WTC11 (cell line): ENCODE data around the gene SUCLG1. TPM values are rescaled to one million over a fixed set of nuclear protein-coding genes. Genes with fewer than 3 reads are reported as not detected.

ENCODE experiments used
- ATAC-seq: fragments of 200-7000 bp; cut with Tn5 transposase; 2 replicates; pipeline ENCODE4 v1.10.0; 2021; ENCODE audit warnings: mild to moderate bottlenecking, moderate library complexity
- CTCF ChIA-PET: fragments of 300-600 bp; sonication (Branson Sonifier 250); formaldehyde crosslinking; loops from one replicate; lab custom pipeline; 2021; ENCODE audit warnings: antibody characterized with exemption; lab: Charles Lee
- POLR2A ChIA-PET: fragments of 350-600 bp; sonication (Branson Sonifier 250); formaldehyde crosslinking; loops from one replicate; lab custom pipeline; 2021; ENCODE audit warnings: antibody characterized with exemption; lab: Charles Lee
- DNase-seq: peaks from one replicate; pipeline ENCODE4 v3.0.0; 2021; ENCODE audit warnings: low spot score
- H3K27ac Mint-ChIP-seq: 2 replicates; pipeline ENCODE4 v1.8.0; 2021; ENCODE audit warnings: mixed read lengths
- H3K27me3 Mint-ChIP-seq: 2 replicates; pipeline ENCODE4 v1.8.0; 2021; ENCODE audit warnings: low read depth, mild to moderate bottlenecking, moderate library complexity, mixed read lengths
- H3K36me3 Mint-ChIP-seq: 2 replicates; pipeline ENCODE4 v1.8.0; 2021; ENCODE audit warnings: mixed read lengths
- H3K4me1 Mint-ChIP-seq: 2 replicates; pipeline ENCODE4 v1.8.0; 2022; ENCODE audit warnings: mixed read lengths
- H3K4me3 Mint-ChIP-seq: 2 replicates; pipeline ENCODE4 v1.8.0; 2021; ENCODE audit warnings: mild to moderate bottlenecking, moderate library complexity, mixed read lengths
- H3K9me3 Mint-ChIP-seq: 2 replicates; pipeline ENCODE4 v1.8.0; 2021; ENCODE audit warnings: mixed read lengths
- ATF1 ChIP-seq: sonication (generic); formaldehyde crosslinking; IDR thresholded peaks from 2 replicates; pipeline ENCODE4 v1.8.1; 2023; ENCODE audit warnings: mild to moderate bottlenecking, moderate library complexity, missing genetic modification reagents
- CREM ChIP-seq: sonication (generic); formaldehyde crosslinking; IDR thresholded peaks from 2 replicates; pipeline ENCODE4 v1.8.1; 2022; ENCODE audit warnings: mild to moderate bottlenecking, missing genetic modification reagents, moderate library complexity
- ESRRA ChIP-seq: sonication (generic); formaldehyde crosslinking; IDR thresholded peaks from 2 replicates; pipeline ENCODE4 v1.8.1; 2022; ENCODE audit warnings: mild to moderate bottlenecking, missing genetic modification reagents, borderline replicate concordance
- FOXJ3 ChIP-seq: sonication (generic); formaldehyde crosslinking; IDR thresholded peaks from 2 replicates; pipeline ENCODE4 v1.9.0; 2021; ENCODE audit warnings: missing genetic modification reagents, mild to moderate bottlenecking, borderline replicate concordance
- FOXK1 ChIP-seq: sonication (generic); formaldehyde crosslinking; IDR thresholded peaks from 2 replicates; pipeline ENCODE4 v1.8.0; 2022; ENCODE audit warnings: mild to moderate bottlenecking, moderate library complexity, missing genetic modification reagents
- FOXP1 ChIP-seq: sonication (generic); formaldehyde crosslinking; IDR thresholded peaks from 2 replicates; pipeline ENCODE4 v1.8.0; 2022; ENCODE audit warnings: missing genetic modification reagents, mild to moderate bottlenecking, moderate library complexity, borderline replicate concordance
- HMGA2 ChIP-seq: fragments of 250-450 bp; sonication (Bioruptor Pico); IDR thresholded peaks from 2 replicates; pipeline ENCODE4 v1.4.0; 2021; ENCODE audit warnings: mild to moderate bottlenecking, moderate library complexity
- NFATC4 ChIP-seq: fragments of 250-450 bp; sonication (Bioruptor Pico); IDR thresholded peaks from 2 replicates; pipeline ENCODE4 v1.9.0; 2021; ENCODE audit warnings: mild to moderate bottlenecking
- NR2C2 ChIP-seq: sonication (generic); formaldehyde crosslinking; IDR thresholded peaks from 2 replicates; pipeline ENCODE4 v1.8.0; 2022; ENCODE audit warnings: mild to moderate bottlenecking, missing genetic modification reagents
- PRRX2 ChIP-seq: fragments of 250-450 bp; sonication (Bioruptor Pico); IDR thresholded peaks from 2 replicates; pipeline ENCODE4 v1.8.0; 2021; ENCODE audit warnings: mild to moderate bottlenecking
- SOX15 ChIP-seq: fragments of 250-450 bp; sonication (Bioruptor Pico); IDR thresholded peaks from 2 replicates; pipeline ENCODE4 v1.9.0; 2021; ENCODE audit warnings: mild to moderate bottlenecking
- ZBTB21 ChIP-seq: sonication (generic); formaldehyde crosslinking; IDR thresholded peaks from 2 replicates; pipeline ENCODE4 v1.8.1; 2023; ENCODE audit warnings: mild to moderate bottlenecking, missing genetic modification reagents, borderline replicate concordance
- ZNF138 ChIP-seq: sonication (generic); formaldehyde crosslinking; conservative IDR thresholded peaks from 2 replicates; pipeline ENCODE4 v1.8.1; 2022; ENCODE audit warnings: mild to moderate bottlenecking, moderate library complexity, missing genetic modification reagents
- ZNF219 ChIP-seq: sonication (generic); formaldehyde crosslinking; IDR thresholded peaks from 2 replicates; pipeline ENCODE4 v1.8.0; 2023; ENCODE audit warnings: missing genetic modification reagents, mild to moderate bottlenecking, borderline replicate concordance
- ZNF416 ChIP-seq: fragments of 250-450 bp; sonication (Bioruptor Pico); IDR thresholded peaks from 2 replicates; pipeline ENCODE4 v1.9.0; 2021; ENCODE audit warnings: mild to moderate bottlenecking, inconsistent platforms
- total RNA-seq: library from RNA; stranded (reverse); gene quantifications from 3 replicates; pipeline ENCODE4 v1.2.3, GENCODE V29; 2021
- TF ChIP-seq, protein P1 (sequence below): sonication (generic); formaldehyde crosslinking; IDR thresholded peaks from 2 replicates; pipeline ENCODE4 v1.8.1; 2023; ENCODE audit warnings: mild to moderate bottlenecking, moderate library complexity, missing genetic modification reagents
- TF ChIP-seq, protein P2 (sequence below): fragments of 250-450 bp; sonication (Bioruptor Pico); IDR thresholded peaks from 2 replicates; pipeline ENCODE4 v1.9.0; 2021; ENCODE audit warnings: mild to moderate bottlenecking, borderline replicate concordance
- TF ChIP-seq, protein P3 (sequence below): sonication (generic); formaldehyde crosslinking; IDR thresholded peaks from 2 replicates; pipeline ENCODE4 v1.8.0; 2023; ENCODE audit warnings: missing genetic modification reagents, mild to moderate bottlenecking, borderline replicate concordance
- TF ChIP-seq, protein P4 (sequence below): sonication (generic); formaldehyde crosslinking; conservative IDR thresholded peaks from 2 replicates; pipeline ENCODE4 v1.8.1; 2022; ENCODE audit warnings: mild to moderate bottlenecking, missing genetic modification reagents
- TF ChIP-seq, protein P5 (sequence below): sonication (generic); formaldehyde crosslinking; IDR thresholded peaks from 2 replicates; pipeline ENCODE4 v1.8.1; 2023; ENCODE audit warnings: mild to moderate bottlenecking, missing genetic modification reagents

Gene SUCLG1
- total RNA-seq, 1 experiment from 2014 or later = 52.4 TPM

DNA sequence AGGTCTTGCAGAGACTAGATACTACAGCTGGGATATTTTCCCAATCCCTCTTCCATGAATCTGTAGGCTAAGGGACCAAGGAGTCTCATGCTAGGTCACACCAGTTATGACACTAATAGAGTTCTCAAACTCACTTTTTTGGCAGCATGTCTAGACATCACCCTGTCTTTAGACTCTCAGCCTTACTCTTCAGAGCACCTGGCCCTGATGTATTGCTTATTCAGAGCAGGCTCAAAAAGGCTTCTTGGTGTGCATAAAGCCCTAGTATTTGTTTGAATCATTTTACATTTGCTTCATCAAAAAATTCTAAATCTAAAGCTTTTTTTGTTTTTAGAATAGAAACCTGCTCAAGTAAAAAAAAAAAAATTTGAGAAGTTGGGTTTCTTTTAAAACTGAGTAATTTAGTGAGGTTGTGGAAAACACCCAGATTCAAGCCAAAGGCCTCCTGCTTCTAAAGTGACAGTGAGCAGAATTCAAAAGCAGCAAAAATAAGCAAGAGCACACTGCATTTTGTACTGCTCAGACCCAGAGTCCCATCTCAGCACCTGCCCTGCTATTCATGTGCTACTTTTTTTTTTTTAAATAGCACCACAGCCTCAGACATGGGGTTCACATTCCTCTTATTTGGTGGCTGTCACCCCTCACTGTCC, 39.2 kb upstream of the SUCLG1 start:
- Mint-ChIP-seq H3K4me1 (no peaks in the 10 kb centered on the region), H3K36me3 (no peaks in the 10 kb centered on the region), H3K27ac (no peak overlapping the region), H3K27me3 (no peaks in the 10 kb centered on the region), H3K9me3 (peaks cover 7% of the 10 kb centered on the region), H3K4me3 (no peak overlapping the region)
- ChIA-PET CTCF (no interaction called here), POLR2A (no interaction called here)
- TF ChIP-seq SOX15 (no peak), HMGA2 (CRISPR knock-in tag) (no peak), ZBTB21 (CRISPR knock-in tag) (no peak), FOXK1 (CRISPR knock-in tag) (no peak), PRRX2 (no peak), ZNF416 (CRISPR knock-in tag) (no peak), ZNF219 (CRISPR knock-in tag) (no peak), NFATC4 (CRISPR knock-in tag) (no peak), FOXP1 (CRISPR knock-in tag) (no peak), ZNF138 (CRISPR knock-in tag) (no peak), FOXJ3 (CRISPR knock-in tag) (no peak), ATF1 (CRISPR knock-in tag) (no peak), CREM (no peak), NR2C2 (CRISPR knock-in tag) (no peak), ESRRA (CRISPR knock-in tag) (no peak)
- TF ChIP-seq, protein P1, sequence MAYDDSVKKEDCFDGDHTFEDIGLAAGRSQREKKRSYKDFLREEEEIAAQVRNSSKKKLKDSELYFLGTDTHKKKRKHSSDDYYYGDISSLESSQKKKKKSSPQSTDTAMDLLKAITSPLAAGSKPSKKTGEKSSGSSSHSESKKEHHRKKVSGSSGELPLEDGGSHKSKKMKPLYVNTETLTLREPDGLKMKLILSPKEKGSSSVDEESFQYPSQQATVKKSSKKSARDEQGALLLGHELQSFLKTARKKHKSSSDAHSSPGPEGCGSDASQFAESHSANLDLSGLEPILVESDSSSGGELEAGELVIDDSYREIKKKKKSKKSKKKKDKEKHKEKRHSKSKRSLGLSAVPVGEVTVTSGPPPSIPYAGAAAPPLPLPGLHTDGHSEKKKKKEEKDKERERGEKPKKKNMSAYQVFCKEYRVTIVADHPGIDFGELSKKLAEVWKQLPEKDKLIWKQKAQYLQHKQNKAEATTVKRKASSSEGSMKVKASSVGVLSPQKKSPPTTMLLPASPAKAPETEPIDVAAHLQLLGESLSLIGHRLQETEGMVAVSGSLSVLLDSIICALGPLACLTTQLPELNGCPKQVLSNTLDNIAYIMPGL (CRISPR knock-in tag) = no peak
- TF ChIP-seq, protein P2, sequence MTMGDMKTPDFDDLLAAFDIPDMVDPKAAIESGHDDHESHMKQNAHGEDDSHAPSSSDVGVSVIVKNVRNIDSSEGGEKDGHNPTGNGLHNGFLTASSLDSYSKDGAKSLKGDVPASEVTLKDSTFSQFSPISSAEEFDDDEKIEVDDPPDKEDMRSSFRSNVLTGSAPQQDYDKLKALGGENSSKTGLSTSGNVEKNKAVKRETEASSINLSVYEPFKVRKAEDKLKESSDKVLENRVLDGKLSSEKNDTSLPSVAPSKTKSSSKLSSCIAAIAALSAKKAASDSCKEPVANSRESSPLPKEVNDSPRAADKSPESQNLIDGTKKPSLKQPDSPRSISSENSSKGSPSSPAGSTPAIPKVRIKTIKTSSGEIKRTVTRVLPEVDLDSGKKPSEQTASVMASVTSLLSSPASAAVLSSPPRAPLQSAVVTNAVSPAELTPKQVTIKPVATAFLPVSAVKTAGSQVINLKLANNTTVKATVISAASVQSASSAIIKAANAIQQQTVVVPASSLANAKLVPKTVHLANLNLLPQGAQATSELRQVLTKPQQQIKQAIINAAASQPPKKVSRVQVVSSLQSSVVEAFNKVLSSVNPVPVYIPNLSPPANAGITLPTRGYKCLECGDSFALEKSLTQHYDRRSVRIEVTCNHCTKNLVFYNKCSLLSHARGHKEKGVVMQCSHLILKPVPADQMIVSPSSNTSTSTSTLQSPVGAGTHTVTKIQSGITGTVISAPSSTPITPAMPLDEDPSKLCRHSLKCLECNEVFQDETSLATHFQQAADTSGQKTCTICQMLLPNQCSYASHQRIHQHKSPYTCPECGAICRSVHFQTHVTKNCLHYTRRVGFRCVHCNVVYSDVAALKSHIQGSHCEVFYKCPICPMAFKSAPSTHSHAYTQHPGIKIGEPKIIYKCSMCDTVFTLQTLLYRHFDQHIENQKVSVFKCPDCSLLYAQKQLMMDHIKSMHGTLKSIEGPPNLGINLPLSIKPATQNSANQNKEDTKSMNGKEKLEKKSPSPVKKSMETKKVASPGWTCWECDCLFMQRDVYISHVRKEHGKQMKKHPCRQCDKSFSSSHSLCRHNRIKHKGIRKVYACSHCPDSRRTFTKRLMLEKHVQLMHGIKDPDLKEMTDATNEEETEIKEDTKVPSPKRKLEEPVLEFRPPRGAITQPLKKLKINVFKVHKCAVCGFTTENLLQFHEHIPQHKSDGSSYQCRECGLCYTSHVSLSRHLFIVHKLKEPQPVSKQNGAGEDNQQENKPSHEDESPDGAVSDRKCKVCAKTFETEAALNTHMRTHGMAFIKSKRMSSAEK (CRISPR knock-in tag) = no peak
- TF ChIP-seq, protein P3, sequence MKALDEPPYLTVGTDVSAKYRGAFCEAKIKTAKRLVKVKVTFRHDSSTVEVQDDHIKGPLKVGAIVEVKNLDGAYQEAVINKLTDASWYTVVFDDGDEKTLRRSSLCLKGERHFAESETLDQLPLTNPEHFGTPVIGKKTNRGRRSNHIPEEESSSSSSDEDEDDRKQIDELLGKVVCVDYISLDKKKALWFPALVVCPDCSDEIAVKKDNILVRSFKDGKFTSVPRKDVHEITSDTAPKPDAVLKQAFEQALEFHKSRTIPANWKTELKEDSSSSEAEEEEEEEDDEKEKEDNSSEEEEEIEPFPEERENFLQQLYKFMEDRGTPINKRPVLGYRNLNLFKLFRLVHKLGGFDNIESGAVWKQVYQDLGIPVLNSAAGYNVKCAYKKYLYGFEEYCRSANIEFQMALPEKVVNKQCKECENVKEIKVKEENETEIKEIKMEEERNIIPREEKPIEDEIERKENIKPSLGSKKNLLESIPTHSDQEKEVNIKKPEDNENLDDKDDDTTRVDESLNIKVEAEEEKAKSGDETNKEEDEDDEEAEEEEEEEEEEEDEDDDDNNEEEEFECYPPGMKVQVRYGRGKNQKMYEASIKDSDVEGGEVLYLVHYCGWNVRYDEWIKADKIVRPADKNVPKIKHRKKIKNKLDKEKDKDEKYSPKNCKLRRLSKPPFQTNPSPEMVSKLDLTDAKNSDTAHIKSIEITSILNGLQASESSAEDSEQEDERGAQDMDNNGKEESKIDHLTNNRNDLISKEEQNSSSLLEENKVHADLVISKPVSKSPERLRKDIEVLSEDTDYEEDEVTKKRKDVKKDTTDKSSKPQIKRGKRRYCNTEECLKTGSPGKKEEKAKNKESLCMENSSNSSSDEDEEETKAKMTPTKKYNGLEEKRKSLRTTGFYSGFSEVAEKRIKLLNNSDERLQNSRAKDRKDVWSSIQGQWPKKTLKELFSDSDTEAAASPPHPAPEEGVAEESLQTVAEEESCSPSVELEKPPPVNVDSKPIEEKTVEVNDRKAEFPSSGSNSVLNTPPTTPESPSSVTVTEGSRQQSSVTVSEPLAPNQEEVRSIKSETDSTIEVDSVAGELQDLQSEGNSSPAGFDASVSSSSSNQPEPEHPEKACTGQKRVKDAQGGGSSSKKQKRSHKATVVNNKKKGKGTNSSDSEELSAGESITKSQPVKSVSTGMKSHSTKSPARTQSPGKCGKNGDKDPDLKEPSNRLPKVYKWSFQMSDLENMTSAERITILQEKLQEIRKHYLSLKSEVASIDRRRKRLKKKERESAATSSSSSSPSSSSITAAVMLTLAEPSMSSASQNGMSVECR (CRISPR knock-in tag) = no peak
- TF ChIP-seq, protein P4, sequence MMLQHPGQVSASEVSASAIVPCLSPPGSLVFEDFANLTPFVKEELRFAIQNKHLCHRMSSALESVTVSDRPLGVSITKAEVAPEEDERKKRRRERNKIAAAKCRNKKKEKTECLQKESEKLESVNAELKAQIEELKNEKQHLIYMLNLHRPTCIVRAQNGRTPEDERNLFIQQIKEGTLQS = no peak
- TF ChIP-seq, protein P5, sequence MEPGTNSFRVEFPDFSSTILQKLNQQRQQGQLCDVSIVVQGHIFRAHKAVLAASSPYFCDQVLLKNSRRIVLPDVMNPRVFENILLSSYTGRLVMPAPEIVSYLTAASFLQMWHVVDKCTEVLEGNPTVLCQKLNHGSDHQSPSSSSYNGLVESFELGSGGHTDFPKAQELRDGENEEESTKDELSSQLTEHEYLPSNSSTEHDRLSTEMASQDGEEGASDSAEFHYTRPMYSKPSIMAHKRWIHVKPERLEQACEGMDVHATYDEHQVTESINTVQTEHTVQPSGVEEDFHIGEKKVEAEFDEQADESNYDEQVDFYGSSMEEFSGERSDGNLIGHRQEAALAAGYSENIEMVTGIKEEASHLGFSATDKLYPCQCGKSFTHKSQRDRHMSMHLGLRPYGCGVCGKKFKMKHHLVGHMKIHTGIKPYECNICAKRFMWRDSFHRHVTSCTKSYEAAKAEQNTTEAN (CRISPR knock-in tag) = no peak
- ATAC-seq (no peak), DNase-seq (no peak)
